ENCODE measurements around the gene BCR.

Gene BCR

GRCh38 chr22:23218053-23218866 is 38.0 kb downstream of the BCR start:
- DNase-seq = no peak

GRCh38 chr22:23218867-23219251 is 38.5 kb downstream of the BCR start:
- DNase-seq = peak; percentile 99

- DNase-seq = peak in 1 of 2 experiments; percentile 43
These were observed 39.0 kb downstream of the BCR start for GRCh38 chr22:23219317-23219716.

GRCh38 chr22:23219822-23220484 is 39.6 kb downstream of the BCR start:
- peak; percentile 94 to 95 for DNase-seq

- DNase-seq = peak in 1 of 2 experiments; percentile 39
These were observed 40.4 kb downstream of the BCR start for GRCh38 chr22:23220485-23221350.

DNA sequence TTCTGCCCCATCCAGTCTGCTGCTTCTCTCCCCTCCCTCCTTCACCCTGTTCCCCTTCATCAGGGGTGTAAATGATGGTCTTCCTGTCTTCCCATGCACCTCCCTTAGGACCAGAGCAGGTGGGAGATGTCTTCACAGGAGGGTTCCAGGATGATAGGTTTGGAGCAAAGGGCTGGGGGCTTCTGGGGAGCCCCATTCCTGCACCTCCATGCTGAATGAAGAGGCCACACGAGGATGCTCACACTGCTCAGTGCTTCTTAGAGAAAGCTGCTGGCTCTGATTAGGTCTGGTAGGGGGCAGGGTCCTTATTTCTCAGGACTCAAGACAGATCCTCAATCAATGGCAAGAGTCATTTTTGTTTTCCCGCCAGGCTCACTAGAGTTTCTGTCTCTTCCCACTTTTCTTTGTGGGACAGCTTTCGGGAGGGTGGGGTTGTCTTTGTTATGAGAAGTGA is 41.1 kb downstream of the BCR start:
- DNase-seq = no peak

- DNase-seq = no peak
These were observed 41.9 kb downstream of the BCR start for GRCh38 chr22:23222033-23222792.

DNA sequence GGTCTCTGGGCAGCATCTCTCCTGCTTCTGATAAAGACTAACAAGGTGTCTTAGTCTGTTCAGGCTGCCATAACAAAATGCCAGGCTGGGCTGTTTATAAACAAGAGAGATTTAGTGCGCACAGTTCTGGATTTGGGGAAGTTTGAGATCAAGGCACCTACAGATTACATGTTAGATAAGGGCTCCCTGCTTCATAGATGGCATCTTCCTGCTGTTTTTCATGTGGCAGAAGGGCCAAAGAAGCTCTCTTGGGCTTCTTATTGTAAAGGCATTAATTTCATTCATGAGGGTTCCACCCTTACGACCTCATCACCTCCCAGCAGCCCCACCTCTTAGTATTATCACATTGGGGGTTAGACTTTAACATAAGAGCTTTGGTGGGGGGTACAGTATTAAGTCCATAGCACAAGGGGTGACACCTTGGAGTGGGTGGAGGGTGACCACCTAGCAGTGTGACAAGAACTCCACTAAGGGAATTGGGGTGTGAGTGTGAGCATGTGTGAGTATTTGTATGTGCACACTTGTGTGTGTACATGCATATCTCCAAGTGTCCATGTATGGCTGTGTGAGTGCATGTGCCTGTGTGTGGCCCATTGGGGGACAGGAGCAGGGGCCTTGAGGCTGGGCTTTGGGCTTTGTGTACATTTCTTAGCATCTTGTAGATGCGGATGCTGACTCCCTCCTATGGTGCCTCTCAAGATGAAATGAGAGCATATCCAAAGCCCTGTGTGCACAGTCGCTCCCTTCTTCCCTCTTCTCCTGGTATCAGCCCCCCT is 42.7 kb downstream of the BCR start:
- DNase-seq = no peak

GRCh38 chr22:23223569-23224317 is 43.4 kb downstream of the BCR start:
- no peak for DNase-seq

DNA sequence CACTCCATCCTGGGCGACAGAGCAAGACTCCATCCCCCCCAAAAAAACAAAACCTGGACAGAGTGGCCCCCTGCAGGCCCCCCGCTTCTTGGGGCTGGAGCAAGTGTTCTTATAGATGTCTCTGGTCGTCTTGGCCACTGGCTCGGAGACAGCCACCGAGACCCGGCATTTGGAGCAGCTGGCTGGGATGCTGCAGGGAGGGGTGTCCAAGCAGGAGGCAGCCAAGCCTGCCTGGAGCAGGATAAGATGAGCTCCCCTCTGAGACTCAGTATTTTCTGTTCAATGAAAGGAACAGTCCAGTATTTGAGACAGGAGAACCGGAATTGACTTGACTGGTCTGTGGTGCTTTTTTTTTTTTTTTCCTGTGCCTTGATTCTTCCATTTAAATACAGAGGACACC is 44.5 kb downstream of the BCR start:
- no peak for DNase-seq

GRCh38 chr22:23225337-23225723 is 45.0 kb downstream of the BCR start:
- no peak for DNase-seq

DNA sequence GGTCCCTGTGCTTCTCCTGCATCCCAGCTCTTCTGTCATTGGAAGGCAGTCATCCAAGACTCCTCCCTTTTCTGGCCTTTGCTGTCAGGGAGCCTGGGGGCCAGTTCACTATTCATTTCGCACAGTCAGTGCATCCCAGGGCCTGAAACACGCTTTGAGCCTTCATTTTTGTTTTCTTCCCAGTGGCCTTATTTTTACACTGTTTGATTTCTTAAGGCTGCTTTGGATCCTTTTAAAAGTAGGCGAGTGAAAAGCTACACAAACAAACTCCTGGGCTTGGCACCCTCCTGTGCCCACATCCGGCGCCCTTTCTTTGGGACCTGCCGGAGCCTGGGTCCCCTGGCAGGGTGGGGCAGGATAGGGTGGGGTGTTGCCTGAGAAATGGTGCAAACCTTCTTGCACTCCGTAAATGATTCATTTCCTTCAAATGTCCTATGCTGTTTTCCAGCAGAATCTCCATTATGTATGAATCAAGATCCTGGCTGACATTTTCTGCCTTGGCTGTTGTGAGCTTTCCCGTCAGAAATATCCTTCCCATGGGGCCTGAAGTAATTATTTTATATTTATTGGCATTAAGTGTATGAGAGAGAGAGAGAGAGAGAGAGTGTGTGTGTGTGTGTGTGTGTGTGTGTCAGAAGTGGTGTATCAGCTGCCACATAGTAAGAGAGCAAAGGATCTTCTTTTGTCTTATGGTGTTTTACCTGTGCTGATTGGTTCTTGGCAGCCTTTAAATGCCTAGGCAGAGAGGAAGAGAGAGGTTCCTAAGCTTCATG is 45.6 kb downstream of the BCR start:
- DNase-seq = peak in 1 of 2 experiments; percentile 29

DNA sequence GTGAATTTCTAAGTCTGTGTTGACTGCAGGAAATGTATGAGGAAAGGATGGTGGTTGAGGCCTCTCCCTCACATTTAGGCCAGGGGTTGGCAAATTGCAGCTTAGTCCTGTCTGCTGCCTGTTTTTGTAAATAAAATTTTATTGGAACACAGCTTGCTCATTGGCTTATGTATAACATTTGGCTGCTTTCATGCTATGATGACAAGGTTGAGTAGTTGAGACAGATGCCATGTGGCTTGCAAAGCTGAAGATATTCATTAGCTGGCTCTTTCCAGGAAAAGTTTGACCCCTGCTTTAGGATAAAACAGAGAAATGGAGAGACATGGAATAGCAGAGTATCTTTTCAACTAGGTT is 46.2 kb downstream of the BCR start:
- DNase-seq = peak in 1 of 2 experiments; percentile 29

DNA sequence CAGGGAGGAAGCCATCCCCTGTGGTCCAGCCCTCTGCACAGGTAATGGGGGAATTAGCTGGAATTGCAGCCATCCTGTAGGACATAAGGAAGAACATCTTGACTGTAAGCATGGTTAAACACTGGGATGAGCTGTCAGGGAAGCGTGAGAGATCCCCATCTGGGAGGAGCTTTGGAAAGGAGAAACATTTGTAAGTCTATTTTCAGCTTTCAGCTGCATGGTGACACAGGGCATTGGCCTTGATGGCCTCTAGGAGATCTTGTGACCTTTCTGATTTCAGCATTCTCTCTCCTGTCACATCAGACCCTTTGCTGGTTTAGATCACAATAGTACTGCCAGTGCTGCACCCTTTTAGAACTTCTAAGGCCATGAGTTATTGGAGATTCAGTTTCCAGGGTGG is 47.1 kb downstream of the BCR start:
- no peak for DNase-seq

DNA sequence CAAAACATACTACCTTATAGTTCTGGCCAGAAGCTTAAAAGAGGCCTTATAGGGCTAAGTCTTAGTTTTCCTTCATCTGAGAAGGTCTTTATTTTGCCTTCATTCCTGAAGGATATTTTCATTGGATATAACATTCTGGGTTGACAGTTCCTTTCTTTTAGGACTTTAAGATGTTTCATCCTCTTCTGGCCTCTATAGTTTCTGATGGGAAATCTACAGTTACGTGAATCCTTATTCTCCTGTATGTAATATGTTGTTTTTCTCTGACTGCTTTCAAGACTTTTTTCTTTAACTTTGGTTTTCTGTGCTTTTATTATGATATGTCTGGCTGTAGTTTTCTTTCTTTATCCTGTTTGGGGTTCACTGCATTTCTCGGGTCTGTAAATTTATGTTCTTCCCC is 48.2 kb downstream of the BCR start:
- no peak for DNase-seq

DNA sequence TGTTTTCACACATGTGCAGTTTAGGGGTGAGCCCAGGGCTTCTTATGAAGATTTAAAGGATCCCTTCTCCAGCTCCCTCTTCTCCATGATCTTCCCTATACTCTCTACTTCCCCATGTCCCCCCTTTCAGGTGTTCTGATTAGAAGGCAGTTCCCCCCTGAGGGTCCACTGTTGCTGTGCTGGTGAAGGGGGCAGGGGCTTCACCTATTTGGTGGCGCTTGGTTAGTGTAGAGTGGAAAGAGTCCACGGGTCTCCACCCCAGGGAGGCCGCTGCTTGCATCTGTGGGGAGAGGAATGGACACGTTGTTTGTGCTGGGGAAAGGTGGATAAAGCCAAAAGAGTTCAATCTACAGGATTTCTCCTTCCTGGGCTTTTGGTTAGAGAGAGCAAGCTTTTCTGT is 49.3 kb downstream of the BCR start:
- DNase-seq = no peak

- DNase-seq = no peak
These were observed 50.2 kb downstream of the BCR start for GRCh38 chr22:23230348-23231068.

DNA sequence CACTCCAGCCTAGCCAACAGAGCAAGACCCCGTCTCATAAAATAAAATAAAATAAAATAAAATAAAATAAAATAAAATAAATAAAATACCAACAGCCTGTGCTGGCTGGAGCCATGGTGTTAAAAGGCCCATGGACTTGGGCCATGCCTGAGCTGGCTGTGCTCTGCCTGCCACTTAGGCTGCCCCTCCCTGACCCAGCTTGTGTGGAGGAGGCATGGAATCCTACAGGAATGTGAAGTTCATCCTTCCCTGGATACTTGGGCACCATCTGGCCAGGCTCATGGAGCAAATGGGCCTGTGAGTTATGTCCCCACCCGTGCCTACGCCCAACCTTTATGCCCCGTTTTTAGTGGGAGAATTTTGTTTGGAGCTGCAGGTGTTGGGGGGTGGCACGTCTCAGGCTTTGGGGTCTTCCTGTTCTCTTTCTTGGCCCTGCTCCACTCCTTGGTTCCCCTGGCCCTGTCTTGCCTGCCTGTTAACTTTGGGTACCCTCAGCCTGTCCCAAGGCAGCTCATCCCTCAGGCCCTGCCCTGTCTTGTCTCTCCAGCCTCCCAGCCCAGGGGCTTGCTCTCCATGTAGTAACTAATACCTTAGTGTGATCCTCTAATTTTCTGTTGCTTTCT is 51.3 kb downstream of the BCR start:
- DNase-seq = peak in 1 of 2 experiments; percentile 20

All from NCI-H524 (cell line).